Keratinocyte (primary cell): ENCODE data around the gene UBA6.

Experiments used
- EZH2 ChIP-seq: IDR thresholded peaks from one replicate; pipeline ENCODE4 v1.6.1; 2012; ENCODE audit warnings: inconsistent platforms, mild to moderate bottlenecking, low read length, moderate library complexity
- TF ChIP-seq, protein P1 (sequence below), 3 experiments: IDR thresholded peaks in 1 of 3; conservative IDR thresholded peaks in 1 of 3; optimal IDR thresholded peaks in 1 of 3; 2 replicates in 2 of 3; 3 replicates in 1 of 3; pipeline versions ENCODE3 to v1.5.1; 2011; ENCODE audit warnings: low read length in 3 of 3, mild to moderate bottlenecking in 3 of 3, moderate library complexity in 2 of 3, control low read depth in 1 of 3, inconsistent platforms in 1 of 3; ENCODE audit not compliant: insufficient read depth in 2 of 3; ENCODE audit errors: extremely low read depth in 1 of 3

DNA sequence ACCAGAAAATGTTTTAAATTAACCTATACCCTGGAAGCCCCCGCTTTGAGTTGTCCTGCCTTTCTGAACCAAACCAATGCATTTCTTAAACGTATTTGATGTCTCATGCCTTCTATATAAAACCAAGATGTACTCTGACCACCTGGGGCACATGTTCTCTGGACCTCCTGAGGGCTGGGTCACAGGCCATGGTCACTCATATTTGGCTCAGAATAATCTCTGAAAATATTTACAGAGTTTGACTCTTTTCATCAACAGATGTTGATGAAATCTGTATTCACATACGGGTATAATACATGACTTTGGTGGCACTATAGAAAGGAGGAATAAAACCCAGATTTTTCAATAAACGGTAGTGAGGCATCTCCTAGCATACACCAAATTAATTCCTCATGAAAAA, 86.8 kb downstream of the UBA6 start:
- TF ChIP-seq, protein P1, sequence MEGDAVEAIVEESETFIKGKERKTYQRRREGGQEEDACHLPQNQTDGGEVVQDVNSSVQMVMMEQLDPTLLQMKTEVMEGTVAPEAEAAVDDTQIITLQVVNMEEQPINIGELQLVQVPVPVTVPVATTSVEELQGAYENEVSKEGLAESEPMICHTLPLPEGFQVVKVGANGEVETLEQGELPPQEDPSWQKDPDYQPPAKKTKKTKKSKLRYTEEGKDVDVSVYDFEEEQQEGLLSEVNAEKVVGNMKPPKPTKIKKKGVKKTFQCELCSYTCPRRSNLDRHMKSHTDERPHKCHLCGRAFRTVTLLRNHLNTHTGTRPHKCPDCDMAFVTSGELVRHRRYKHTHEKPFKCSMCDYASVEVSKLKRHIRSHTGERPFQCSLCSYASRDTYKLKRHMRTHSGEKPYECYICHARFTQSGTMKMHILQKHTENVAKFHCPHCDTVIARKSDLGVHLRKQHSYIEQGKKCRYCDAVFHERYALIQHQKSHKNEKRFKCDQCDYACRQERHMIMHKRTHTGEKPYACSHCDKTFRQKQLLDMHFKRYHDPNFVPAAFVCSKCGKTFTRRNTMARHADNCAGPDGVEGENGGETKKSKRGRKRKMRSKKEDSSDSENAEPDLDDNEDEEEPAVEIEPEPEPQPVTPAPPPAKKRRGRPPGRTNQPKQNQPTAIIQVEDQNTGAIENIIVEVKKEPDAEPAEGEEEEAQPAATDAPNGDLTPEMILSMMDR (optimal IDR thresholded peaks at IDR 0.05 in 1 of 3, IDR thresholded peaks at IDR 0.05 in 1 of 3, conservative IDR thresholded peaks at IDR 0.05 in 1 of 3; ENCODE audit: extremely low read depth in 1 of 3, insufficient read depth in 2 of 3, low read length in 3 of 3) = no peak
- TF ChIP-seq EZH2 = no peak
